GM21447 (cell line): ENCODE measurements around the gene NUDT19.
"Not testable (repeated sequence)": the region's sequence is repeated elsewhere in the genome, so short reads cannot be mapped to it uniquely, and the experiment has no call there.

Experiments
- ATAC-seq: cut with Tn5 transposase; IDR thresholded peaks from one replicate; pipeline ENCODE4 v1.9.1; 2021; ENCODE audit not compliant: unreplicated experiment

Gene NUDT19

DNA sequence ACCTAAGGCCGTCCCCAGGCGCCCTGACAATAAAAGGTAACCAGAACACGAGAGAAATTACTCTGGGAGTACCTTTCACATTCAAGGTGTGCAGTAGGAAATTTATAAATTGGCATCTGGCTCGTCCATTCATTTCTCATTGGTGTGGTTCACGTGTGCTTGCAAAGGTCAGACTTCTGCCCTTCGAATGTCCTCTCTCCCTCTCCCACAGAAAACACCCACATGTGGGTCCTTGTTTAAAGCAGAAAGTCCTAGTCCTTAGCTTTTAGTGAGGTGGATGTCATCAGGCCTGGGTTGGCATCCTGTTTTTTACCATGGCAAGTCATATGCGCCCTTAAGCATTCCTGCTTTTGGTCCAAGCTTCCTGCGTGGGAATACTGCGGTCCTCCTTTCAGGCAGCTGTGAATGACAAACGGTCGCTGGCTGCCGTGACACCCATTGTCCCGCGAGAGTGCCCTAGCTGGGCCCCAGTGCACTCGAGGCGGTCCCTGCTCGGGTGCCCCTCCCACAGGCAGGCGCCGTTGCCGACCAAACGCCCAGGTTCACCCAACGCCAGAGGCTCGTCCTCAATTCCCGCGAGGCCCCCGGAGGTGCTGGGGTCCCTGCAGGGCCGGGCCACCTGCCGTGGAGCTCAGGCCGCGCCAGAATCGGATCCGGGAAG lies at the start of gene NUDT19:
Gene NUDT19 (plus strand): TSS at position 531 of the 661 bp plus-strand sequence. CDS start 140 bp downstream, outside the sequence.
- ATAC-seq = peak; percentile 91

DNA sequence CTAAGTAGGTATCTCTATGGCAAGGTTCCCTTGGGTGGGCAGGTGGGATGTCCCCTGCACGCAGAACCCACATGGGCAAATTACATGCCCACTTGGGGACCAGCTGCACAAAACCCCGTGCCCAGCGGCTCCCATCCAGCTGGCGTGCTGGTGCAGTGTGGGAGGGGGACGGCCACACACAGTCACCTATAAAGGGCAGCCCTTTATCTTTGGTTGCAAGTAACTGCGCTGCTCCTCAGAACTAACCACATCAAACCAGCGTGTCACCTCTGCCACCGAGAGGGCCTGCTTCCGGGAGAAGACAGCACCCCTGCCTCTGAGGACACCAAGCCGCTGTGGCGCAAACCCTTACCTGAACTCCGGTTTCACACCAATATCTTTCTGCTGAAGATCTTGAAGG lies 48.9 kb upstream of the NUDT19 start:
- ATAC-seq = no peak

DNA sequence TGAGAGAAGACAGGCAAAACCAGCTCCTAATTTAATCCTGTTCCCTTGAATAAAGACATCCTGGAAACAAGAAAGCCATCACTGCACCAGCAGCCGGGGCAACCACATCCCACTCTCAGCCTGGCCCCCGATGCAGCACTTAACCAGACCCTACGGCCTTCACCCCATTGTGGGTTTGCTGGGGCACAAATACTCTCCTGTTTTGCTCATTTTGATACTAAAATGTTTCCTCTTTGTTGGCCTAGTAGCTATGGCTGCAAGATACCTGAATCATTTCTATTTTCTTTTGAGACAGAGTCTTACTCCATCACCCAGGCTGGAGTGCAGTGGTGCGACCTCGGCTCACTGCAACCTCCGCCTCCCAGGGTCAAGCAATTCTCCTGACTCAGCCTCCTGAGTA lies 45.1 kb upstream of the NUDT19 start:
- no peak for ATAC-seq

DNA sequence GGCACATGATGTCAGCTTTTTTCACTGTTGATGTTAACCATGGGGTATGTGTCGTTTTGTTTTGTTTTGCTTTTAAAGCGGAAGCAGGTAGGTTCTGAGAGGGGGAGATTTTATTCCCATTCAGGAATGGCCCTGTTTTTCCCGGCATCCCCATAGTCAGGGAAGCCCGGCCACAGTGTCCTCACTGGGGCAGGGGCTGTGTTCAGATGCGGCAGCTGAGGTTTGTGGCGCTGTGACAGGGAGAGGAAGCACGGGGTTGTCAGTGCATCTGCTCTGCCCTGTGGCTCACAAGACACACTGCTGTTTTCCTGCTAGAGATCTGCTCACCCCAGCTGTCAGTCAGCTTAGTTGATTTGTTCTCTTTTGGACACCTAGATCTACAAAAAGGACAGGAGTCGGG lies 44.3 kb upstream of the NUDT19 start:
- no peak for ATAC-seq

DNA sequence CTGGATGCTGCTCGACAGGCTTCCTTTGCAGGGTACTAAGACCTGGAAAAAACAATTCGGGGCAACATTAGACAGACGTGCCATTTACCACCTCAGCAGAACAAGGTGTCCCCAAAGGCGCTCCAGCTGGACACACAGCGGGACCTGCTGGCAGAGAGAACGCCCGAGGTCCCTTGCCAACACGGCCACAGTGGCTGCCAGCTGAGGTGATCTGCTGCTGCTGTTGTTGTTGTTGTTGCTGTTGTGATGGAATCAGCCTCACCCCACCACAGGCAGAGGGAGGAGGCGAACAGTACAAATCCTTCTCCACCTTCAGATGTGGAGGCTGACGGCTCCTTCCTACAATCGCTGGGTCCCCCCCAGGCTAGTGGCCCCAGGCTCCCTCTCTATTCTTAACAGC lies 41.9 kb upstream of the NUDT19 start:
- ATAC-seq = no peak

DNA sequence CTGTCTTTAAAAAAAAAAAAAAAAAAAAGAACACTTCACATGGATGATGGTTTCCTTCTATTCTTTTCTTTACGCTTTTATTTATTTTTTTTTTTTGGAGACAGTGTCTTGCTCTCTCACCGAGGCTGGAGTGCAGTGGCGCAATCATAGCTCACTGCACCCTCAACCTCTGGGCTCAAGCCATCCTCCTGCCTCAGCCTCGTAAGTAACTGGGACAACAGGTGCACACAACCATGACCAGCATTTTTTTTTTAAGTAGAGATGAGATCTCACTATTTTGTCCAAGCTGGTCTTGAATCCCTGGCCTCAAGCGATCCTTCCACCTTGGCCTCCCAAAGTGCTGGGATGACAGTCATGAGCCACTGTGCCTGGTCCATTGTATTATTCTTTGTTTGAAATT lies 41.0 kb upstream of the NUDT19 start:
- ATAC-seq = no peak

DNA sequence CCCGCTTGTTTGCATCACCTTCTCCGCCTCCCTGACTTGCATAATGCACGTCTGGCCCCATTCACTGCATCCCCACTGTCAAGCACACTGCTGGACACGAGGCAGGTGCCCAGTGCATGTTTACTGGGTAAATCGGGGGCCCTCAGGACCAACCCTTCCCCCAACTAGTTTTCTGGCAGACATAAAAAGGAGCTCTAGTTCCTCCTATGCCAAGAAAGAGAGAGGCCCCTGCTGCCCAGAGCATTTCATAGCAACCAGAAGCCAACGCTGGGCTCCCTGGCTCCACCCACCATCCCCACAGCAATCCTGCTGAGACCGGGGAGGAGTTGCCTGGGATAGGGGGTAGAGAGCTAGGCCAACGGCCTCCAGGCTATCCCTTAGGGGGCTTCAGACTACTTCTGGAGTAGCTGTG lies 39.9 kb upstream of the NUDT19 start:
- no peak for ATAC-seq

DNA sequence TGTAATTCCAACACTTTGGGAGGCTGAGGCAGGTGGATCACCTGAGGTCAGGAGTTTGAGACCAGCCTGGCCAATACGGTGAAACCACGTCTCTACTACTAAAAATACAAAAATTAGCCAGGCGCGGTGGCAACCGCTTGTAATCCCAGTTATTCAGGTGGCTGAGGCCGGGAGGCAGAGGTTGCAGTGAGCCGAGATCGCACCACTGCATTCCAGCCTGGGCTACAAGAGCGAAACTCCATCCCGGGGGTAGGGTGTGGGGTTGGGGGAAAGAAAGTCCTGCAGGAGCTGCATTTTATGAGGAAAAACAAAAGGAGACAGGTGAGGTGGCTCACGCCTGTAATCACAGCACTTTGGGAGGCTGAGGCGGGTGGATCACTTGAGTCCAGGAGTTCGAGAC lies 39.3 kb upstream of the NUDT19 start:
- ATAC-seq = not testable (repeated sequence)

DNA sequence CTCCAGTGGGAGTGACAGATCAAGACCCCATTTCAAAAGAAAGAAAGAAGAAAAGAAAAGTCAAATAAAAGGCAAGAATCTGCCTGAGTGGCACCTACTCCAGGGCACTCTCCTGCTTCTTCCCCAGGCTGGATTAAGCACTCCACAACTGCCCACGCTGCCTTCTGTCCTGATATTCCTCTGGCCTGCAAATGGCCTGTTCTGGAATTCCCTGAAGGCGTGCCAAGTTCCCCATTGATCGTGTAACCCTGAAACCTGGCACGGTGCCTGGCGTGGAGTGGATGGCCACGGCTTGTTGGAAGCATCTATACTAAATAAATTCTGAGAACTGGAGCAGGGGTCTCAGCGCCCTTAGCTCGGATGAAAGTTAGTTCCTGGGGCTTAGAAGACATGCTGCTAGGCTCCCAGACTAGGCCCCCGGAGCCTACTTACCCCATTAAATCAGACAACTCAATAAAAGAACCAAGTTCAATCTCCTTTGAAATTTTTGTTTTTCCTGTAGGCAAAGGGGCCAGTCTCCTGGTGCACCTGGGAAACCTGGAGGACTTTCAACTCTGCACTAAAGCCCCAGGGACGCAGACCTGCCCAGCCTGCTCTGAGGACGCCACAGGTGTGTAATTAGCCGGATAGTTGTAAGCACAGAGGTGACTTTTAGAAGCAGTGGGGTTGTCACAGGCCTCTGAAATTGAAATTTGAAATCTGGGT lies 38.6 kb upstream of the NUDT19 start:
- no peak for ATAC-seq

DNA sequence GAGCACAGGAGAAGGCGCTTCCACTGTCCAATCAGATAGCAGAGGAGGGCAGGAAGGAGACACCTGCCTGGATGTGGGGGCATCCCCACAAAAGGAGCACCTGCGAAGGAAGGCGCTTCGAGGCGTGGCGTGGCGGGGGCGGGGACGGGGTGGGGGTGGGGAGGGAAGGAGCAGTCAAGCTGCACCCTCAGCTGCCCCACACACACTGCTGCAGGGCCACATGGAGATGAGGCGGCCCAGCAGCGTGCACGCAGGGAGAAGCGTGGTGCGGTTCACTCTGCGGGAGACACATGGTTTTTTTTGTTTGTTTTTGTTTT lies 38.1 kb upstream of the NUDT19 start:
- no peak for ATAC-seq

DNA sequence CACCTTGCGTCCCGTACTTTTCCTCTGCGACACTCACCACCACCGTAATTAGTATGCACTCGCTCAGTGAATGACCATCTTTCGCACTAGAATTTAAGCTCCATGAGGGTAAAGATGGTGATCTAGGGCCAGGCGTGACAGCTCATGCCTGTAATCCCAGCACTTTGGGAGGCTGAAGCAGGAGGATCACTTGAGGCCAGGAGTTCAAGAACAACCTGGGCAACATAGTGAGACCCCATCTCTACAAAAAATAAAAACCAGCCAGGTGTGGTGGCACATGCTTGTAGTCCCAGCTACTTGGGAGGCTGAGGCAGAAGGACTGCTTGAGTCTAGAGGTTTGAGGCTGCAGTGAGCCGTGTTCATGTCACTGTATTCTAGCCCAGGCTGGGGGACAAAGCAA lies 35.2 kb upstream of the NUDT19 start:
- ATAC-seq = not testable (repeated sequence)

DNA sequence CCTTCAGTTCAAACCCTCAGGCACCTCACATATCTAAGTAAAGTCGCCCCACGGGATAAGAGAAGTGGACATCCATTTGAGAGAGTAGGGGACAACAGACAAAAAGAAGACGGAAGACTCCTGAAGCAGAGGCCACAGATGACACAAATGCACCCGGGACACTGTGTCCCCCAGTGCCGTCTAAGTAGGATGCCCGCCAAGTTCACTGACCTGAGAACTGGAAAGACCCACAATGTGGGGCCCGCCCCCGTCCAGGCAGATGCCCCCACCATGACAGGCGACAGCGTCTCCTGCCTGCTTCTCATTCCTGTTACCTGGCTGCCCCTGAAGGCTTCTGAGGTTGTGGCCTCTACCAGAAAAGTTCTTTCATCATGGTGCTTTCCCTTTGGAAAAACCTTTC lies 33.5 kb upstream of the NUDT19 start:
- ATAC-seq = no peak

DNA sequence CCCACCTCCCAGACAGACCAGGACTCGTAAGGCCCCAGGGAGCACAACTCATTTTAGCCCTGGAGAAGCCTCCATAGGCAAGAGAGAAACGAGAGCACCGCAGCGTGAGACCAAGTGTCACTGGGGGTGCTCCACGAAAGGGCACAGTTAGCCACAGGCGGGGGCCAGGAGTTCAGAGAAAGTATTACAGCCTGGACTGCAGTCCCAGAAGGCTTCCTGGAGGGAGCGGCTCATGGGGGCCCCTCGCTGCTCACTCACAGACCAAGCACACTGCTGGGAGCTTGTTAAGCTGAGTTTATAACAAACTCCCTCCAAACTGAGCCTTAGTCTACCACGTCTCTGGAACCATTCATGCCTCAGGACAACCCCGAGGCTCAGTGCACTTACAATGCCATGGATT lies 33.1 kb upstream of the NUDT19 start:
- ATAC-seq = no peak

DNA sequence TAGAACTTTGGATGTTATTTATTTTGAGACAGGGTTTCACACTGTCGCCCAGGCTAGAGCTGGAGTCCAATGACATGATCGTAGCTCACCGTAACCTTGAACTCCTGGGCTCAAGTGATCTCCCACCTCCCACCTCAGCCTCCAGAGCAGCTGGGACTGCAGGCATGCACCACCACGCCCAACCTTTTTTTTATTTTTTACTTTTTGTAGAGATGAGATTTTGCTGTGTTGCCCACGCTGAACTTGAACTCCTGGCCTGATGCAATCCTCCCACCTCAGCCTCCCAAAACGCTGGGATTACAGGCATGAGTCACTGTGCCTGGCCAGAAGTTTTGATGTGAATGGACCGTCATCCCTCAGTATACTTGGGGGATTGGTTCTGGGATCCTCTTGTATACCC lies 30.3 kb upstream of the NUDT19 start:
- no peak for ATAC-seq

DNA sequence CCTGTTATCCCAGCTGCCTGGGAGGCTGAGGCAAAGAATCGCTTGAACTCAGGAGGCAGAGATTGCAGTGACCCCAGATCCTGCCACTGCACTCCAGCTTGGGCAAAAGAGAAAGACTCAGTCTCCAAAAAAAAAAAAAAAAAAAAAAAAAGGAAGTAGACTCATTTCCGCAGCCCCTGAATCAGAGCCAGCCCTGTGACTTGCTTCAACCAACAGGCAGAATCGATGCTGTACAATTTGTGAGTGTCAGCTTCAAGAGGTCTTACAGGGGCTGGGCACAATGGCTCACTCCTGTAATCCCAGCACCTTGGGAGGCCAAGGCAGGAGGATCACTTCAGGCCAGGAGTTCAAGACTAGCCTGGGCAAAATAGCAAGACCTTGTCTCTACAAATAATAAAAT lies 29.4 kb upstream of the NUDT19 start:
- no peak for ATAC-seq

DNA sequence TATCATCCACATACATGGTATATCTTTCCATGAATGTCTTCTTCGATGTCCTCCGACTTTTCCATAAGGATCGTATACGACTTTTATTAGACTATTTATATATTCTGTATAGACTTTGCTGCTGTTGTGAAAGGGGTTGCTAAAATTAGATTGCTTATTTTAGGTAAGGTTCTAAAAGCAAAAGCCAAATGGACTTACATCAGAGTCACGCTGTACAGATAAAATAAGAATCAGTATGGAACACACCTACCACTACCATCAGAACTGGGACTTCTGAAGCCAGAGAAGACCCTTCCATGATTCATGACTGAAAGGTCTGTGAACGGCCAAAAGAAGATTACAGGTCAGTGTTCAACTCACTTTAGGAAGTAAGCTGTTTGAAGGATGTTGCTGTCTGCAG lies 25.5 kb upstream of the NUDT19 start:
- no peak for ATAC-seq

DNA sequence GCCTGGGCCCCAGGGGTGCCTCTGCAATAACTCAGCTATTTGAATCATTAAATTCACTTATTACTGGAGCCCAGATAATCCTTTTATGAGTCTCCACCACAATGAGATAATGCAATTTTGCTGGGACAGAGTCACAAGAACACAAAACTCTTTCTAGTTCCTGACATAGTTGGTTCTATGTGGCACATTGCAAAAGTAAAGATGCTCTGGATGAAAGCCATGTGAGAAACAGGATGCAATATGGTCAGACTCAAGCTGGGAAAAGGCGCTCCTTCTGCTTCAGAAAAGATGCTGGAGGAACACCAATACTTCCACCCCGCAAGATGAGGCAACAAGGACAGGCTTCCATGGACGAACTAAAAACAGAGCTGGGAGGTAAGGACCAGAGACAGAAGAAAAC lies 22.3 kb upstream of the NUDT19 start:
- ATAC-seq = no peak

DNA sequence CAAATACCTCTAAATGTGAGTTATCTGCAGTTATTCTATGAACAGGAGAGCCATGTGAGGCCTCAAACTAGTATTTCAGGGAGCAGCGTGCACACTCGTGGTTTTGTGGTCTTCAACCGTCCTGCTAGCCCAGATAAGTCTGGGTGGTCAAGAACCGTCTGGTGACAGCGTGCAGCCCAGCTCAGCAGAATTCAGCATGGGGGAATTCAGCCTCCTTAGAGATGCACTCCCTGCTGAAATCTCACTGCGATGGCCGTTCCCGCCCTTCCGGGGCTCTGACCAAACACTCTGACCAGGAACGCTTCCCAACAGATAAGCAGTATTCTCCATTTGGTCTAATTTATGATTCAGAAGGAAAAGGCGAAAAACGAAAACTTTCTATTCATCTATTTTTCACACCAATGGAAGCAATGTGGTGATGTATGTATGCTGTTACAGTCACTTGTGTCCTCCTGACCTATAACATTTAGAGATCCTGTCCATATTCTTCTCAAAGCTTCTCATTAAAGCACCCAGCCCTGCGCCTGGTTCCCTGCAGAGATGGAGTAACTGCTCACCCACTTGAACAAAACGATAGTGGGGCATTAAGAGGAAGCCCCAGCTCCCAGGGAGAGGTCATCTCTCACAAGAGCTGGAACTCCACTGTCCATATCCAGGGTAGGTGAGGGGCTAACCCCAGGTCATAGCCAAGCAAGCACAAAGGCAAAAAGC lies 19.6 kb upstream of the NUDT19 start:
- ATAC-seq = no peak

DNA sequence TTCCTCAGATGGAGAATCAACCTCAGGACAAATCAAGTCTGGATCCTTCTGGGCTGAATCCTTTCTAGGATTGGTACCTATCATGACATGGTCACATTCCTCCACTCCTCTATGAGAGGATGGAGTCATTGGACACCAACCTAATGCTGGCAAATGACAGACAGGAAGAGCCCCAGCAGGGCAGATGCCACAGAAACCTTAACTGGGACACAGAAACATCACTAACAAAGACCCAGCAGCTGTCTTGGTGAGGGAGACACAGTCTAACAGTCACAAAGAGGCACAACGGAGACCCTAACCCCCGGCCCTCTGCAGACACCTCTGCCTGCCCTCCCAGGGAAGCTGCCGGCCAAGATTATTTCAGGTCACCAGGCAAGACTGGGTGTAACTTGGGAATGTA lies 18.8 kb upstream of the NUDT19 start:
- no peak for ATAC-seq

DNA sequence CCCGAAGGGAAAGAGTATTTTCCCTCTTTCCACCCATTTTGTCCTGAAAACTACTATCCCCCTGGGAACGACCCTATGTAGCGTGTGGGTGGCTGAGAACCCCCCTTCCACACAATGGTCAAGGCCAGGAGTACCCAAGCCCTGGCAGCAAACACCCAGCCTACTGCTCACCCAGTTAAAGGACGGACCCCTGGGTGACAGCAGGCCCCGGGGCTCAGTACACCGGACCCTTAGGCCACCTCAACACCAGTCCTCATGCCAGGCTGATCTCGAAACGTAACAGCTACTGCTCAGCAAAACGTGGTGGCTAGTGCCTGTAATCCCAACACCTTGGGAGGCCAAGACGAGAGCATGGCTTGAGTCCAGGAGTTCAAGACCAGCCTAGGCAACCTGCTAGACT lies 18.0 kb upstream of the NUDT19 start:
- no peak for ATAC-seq

DNA sequence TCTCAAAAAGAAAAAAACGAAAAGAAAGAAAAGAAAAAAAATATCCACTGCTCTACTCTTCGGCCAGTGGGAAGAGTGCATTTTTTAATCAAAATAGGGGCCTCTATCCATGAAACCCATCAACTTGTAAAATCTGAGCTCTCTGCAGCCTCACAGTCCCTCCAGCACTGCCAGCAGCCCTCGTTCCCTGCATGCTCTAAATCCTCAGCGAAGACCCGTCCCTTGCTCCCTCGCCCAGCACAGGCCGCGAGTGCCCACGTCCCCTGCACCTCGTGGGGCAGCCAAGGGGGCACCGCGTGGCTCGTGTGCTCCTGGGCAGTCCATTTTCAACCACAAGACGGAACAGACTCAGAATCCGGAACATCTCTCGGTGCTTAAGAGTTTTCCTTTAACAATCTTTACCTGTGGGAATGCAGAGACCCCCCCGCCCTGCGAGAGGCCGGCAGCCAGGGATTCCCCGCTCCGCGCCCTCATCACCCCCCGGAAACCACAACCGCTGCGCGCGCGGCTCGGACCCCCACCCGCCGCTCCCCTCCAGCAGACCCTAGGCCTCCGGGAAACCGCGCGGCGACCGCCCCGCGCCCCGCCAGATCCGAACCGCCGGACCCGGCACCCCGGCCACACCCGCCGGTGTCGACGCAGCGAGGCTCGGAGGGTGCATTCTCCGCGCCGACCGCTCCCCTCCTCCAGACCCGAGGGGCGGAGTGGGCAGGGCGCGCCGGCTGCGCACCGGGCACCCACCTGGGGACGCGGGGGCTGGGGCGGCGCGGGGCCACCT lies 17.3 kb upstream of the NUDT19 start:
- no peak for ATAC-seq
